ENCODE measurements around the gene ATP6V0A1.

ATP6V0A1 gene

GRCh38 chr17:42563543-42563942, 104.9 kb downstream of the ATP6V0A1 start:
- ATAC-seq = no peak

GRCh38 chr17:42563950-42564349, 105.3 kb downstream of the ATP6V0A1 start:
- ATAC-seq = no peak
- no peak for TF ChIP-seq ZC3H10 (CRISPR knock-in tag; IDR thresholded peaks at IDR 0.05)
- TF ChIP-seq GLIS3 (CRISPR knock-in tag; IDR thresholded peaks at IDR 0.05) = no peak
- TF ChIP-seq, protein P1, sequence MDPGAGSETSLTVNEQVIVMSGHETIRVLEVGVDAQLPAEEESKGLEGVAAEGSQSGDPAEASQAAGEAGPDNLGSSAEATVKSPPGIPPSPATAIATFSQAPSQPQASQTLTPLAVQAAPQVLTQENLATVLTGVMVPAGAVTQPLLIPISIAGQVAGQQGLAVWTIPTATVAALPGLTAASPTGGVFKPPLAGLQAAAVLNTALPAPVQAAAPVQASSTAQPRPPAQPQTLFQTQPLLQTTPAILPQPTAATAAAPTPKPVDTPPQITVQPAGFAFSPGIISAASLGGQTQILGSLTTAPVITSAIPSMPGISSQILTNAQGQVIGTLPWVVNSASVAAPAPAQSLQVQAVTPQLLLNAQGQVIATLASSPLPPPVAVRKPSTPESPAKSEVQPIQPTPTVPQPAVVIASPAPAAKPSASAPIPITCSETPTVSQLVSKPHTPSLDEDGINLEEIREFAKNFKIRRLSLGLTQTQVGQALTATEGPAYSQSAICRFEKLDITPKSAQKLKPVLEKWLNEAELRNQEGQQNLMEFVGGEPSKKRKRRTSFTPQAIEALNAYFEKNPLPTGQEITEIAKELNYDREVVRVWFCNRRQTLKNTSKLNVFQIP (CRISPR knock-in tag; IDR thresholded peaks at IDR 0.05; ENCODE audit: borderline replicate concordance, low read depth) = no peak
- no peak for TF ChIP-seq CSDC2 (CRISPR knock-in tag; IDR thresholded peaks at IDR 0.05)
- TF ChIP-seq SNAI2 (CRISPR knock-in tag; IDR thresholded peaks at IDR 0.05) = no peak
- no peak for TF ChIP-seq ZFP3 (CRISPR knock-in tag; IDR thresholded peaks at IDR 0.05)
- no peak for TF ChIP-seq TCF4 (CRISPR knock-in tag; IDR thresholded peaks at IDR 0.05; ENCODE audit: borderline replicate concordance)
- no peak for TF ChIP-seq PATZ1 (CRISPR knock-in tag; IDR thresholded peaks at IDR 0.05; ENCODE audit: borderline replicate concordance)
- TF ChIP-seq TSHZ2 (CRISPR knock-in tag; IDR thresholded peaks at IDR 0.05) = no peak
- no peak for TF ChIP-seq ZNF565 (CRISPR knock-in tag; conservative IDR thresholded peaks at IDR 0.05; ENCODE audit: low read depth)
- no peak for TF ChIP-seq RARB (CRISPR knock-in tag; IDR thresholded peaks at IDR 0.05)
- TF ChIP-seq ARNTL (CRISPR knock-in tag; IDR thresholded peaks at IDR 0.05; ENCODE audit: borderline replicate concordance, low read depth) = no peak
- no peak for TF ChIP-seq OSR1 (CRISPR knock-in tag; IDR thresholded peaks at IDR 0.05)
- no peak for TF ChIP-seq TOX (CRISPR knock-in tag; IDR thresholded peaks at IDR 0.05; ENCODE audit: borderline replicate concordance)

More at GRCh38 chr17:42563543-42563942, 104.9 kb downstream of the ATP6V0A1 start:
- TF ChIP-seq ARNTL (CRISPR knock-in tag; IDR thresholded peaks at IDR 0.05; ENCODE audit: borderline replicate concordance, low read depth) (no peak), SNAI2 (CRISPR knock-in tag; IDR thresholded peaks at IDR 0.05) (no peak), TCF4 (CRISPR knock-in tag; IDR thresholded peaks at IDR 0.05; ENCODE audit: borderline replicate concordance) (no peak), ESRRG (CRISPR knock-in tag; IDR thresholded peaks at IDR 0.05) (no peak), ZNF8 (CRISPR knock-in tag; IDR thresholded peaks at IDR 0.05) (no peak), ZC3H10 (CRISPR knock-in tag; IDR thresholded peaks at IDR 0.05) (no peak), BACH2 (CRISPR knock-in tag; IDR thresholded peaks at IDR 0.05; ENCODE audit: borderline replicate concordance) (no peak), TSHZ2 (CRISPR knock-in tag; IDR thresholded peaks at IDR 0.05) (no peak), ZFP3 (CRISPR knock-in tag; IDR thresholded peaks at IDR 0.05) (no peak), GLIS3 (CRISPR knock-in tag; IDR thresholded peaks at IDR 0.05) (no peak), RARB (CRISPR knock-in tag; IDR thresholded peaks at IDR 0.05) (no peak), PPARA (CRISPR knock-in tag; IDR thresholded peaks at IDR 0.05; ENCODE audit: borderline replicate concordance) (no peak), CSDC2 (CRISPR knock-in tag; IDR thresholded peaks at IDR 0.05) (no peak)
- TF ChIP-seq, protein P2, sequence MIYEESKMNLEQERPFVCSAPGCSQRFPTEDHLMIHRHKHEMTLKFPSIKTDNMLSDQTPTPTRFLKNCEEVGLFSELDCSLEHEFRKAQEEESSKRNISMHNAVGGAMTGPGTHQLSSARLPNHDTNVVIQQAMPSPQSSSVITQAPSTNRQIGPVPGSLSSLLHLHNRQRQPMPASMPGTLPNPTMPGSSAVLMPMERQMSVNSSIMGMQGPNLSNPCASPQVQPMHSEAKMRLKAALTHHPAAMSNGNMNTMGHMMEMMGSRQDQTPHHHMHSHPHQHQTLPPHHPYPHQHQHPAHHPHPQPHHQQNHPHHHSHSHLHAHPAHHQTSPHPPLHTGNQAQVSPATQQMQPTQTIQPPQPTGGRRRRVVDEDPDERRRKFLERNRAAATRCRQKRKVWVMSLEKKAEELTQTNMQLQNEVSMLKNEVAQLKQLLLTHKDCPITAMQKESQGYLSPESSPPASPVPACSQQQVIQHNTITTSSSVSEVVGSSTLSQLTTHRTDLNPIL (CRISPR knock-in tag; IDR thresholded peaks at IDR 0.05; ENCODE audit: low read depth) = no peak
- TF ChIP-seq, protein P3, sequence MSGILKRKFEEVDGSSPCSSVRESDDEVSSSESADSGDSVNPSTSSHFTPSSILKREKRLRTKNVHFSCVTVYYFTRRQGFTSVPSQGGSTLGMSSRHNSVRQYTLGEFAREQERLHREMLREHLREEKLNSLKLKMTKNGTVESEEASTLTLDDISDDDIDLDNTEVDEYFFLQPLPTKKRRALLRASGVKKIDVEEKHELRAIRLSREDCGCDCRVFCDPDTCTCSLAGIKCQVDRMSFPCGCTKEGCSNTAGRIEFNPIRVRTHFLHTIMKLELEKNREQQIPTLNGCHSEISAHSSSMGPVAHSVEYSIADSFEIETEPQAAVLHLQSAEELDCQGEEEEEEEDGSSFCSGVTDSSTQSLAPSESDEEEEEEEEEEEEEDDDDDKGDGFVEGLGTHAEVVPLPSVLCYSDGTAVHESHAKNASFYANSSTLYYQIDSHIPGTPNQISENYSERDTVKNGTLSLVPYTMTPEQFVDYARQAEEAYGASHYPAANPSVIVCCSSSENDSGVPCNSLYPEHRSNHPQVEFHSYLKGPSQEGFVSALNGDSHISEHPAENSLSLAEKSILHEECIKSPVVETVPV (CRISPR knock-in tag; IDR thresholded peaks at IDR 0.05) = no peak
- TF ChIP-seq, protein P1 (CRISPR knock-in tag; IDR thresholded peaks at IDR 0.05; ENCODE audit: borderline replicate concordance, low read depth) = no peak

Data from SK-N-SH treated with all-trans-retinoic acid at 6 μM for 48 hours (cell line).